Adrenal gland (tissue), 12 donors: ENCODE measurements around the gene NCK2. TPM values are rescaled to one million over a fixed set of nuclear protein-coding genes. Genes with fewer than 3 reads are reported as not detected.

Source experiments
- DNase-seq, 7 donors: peaks; one replicate each; pipeline ENCODE4 v3.0.0-alpha.2; 2019 to 2020
- H3K27ac ChIP-seq, 5 donors: fragments of 200-600 bp; sonication (generic) in 4 of 5; 1 replicate in 3 of 5; 2 replicates in 2 of 5; pipeline versions ENCODE4 v1.5.1 to v1.8.0; 2016 to 2020; ENCODE audit warnings: mild to moderate bottlenecking in 1 of 5
- H3K27me3 ChIP-seq: fragments of 200-600 bp; 2 replicates; pipeline ENCODE4 v1.8.0; 2021
- H3K36me3 ChIP-seq, 2 donors: fragments of 200-600 bp; replicated peaks in 1 of 2; 1 replicate in 1 of 2; 2 replicates in 1 of 2; pipeline versions ENCODE4 v1.5.1 to v1.8.0; 2018 to 2022
- H3K4me1 ChIP-seq, 2 donors: fragments of 200-600 bp; replicated peaks in 1 of 2; 1 replicate in 1 of 2; 2 replicates in 1 of 2; pipeline versions ENCODE4 v1.5.1 to v1.8.0; 2018 to 2021
- H3K4me3 ChIP-seq, 4 donors: fragments of 200-600 bp; sonication (generic) in 3 of 4; one replicate each; pipeline ENCODE4 v1.5.1; 2016 to 2018
- H3K9me3 ChIP-seq, 3 donors: fragments of 200-600 bp; sonication (generic) in 1 of 3; replicated peaks in 1 of 3; 1 replicate in 2 of 3; 2 replicates in 1 of 3; pipeline versions ENCODE4 v1.5.1 to v1.8.0; 2016 to 2021
- CTCF ChIP-seq, 6 experiments: fragments of 450-650 bp in 4 of 6; fragments of 200-600 bp in 2 of 6; sonication (generic) in 1 of 6; IDR thresholded peaks; 1 replicate in 5 of 6; 2 replicates in 1 of 6; pipeline versions ENCODE4 v1.5.1 to v1.8.0; 2016 to 2021; ENCODE audit warnings: antibody characterized with exemption in 6 of 6, mild to moderate bottlenecking in 2 of 6, moderate library complexity in 1 of 6
- POLR2A ChIP-seq, 2 donors: fragments of 450-650 bp; IDR thresholded peaks; one replicate each; pipeline ENCODE4 v1.6.1; 2017; ENCODE audit warnings: antibody characterized with exemption in 2 of 2, mild to moderate bottlenecking in 2 of 2, moderate library complexity in 1 of 2
- WGBS, 4 donors: extraction: QIAGEN DNeasy Blood & Tissue Kit in 2 of 4; methylation state at CpG; one replicate each; pipeline versions ENCODE4 v1.1.5 to v1.1.7; 2013 to 2017; 5-methylcytosine and 5-hydroxymethylcytosine counted together
- intact Hi-C, 2 donors: fragments of 100-400 bp; cut with DNase I; formaldehyde crosslinking; loops; one replicate each; pipeline versions ENCODE4 v1.14.1 to v1.15.0; 2022 to 2023
- polyA plus RNA-seq, 3 donors: library from polyadenylated mRNA; stranded (reverse); fragments of 200-250 nt in 2 of 3; fragments of 350-450 nt in 1 of 3; fragmentation: Illumina TruSeq in 1 of 3; extraction: RNeasy Lipid Tissue Mini Kit (QIAGEN cat#74804) in 1 of 3; gene quantifications; one replicate each; pipeline ENCODE4 v1.2.3, GENCODE V29; 2013 to 2014
- total RNA-seq, 9 donors: library from RNA; depleted of rRNA in 4 of 9; stranded (reverse); fragments of >200 nt in 4 of 9; fragments of 120-200 nt in 1 of 9; fragmentation: NEBNext Ultra II Directional in 1 of 9; extraction: Animal tissue kit (Norgen Biotek cat#: 25700) in 1 of 9; gene quantifications; one replicate each; pipeline versions ENCODE4 v1.1.0 to v1.2.4, GENCODE V29; 2013 to 2023
- donor health status: healthy with polysubstance abuse.
- donor health status: Bipolar disorder and iron deficiency.
- donor health status: DM: yes; HTN: yes; CAD: no.
- donor health status: DM: no; HTN: no; CAD: no.
- donor health status: DM: no; HTN: no; CAD: no.
- donor health status: DM: yes; HTN: yes; CAD: no.

Gene NCK2
- total and polyA plus RNA-seq, 12 donors: 13.7 to 56.0 (median 37.3) TPM

- Histone ChIP-seq H3K27me3 (no peaks in the 10 kb centered on the region), H3K36me3 (no peaks in the 10 kb centered on the region), H3K9me3 (no peaks in the 10 kb centered on the region), H3K4me3 (no peak overlapping the region), H3K4me1 (no peaks in the 10 kb centered on the region), H3K27ac (no peak overlapping the region)
- WGBS, 4 donors: 70 to 81% (median 73%) methylated on average over 6 of the region's 6 CpGs
- intact Hi-C loops: no loop called here
- no peak for TF ChIP-seq POLR2A (IDR thresholded peaks at IDR 0.05)
- TF ChIP-seq CTCF (IDR thresholded peaks at IDR 0.05): no peak
- DNase-seq: no peak
Measured at GRCh38 chr2:105937498-105938097, 192.9 kb downstream of the NCK2 start.
